OCI-LY3 (cell line): ENCODE results near the gene BLID.

ENCODE experiments used
- H2AFZ ChIP-seq: fragments of 200-600, 300-600 bp; shearing (Covaris generic); 2 replicates; pipeline ENCODE4 v1.6.0; 2014; ENCODE audit warnings: antibody characterized with exemption, low read depth, low read length
- H3K27ac ChIP-seq: fragments of 200-600, 300-600 bp; sonication (generic); 2 replicates; pipeline ENCODE4 v1.5.1; 2014; ENCODE audit warnings: mild to moderate bottlenecking, low read length, moderate library complexity, mixed read lengths
- H3K27me3 ChIP-seq: fragments of 200-600, 300-600 bp; sonication (generic); 2 replicates; pipeline ENCODE4 v1.6.1; 2014; ENCODE audit warnings: low read depth, low read length, mixed read lengths
- H3K36me3 ChIP-seq: fragments of 200-600, 300-600 bp; sonication (generic); replicated peaks from 2 replicates; pipeline ENCODE3; 2014; ENCODE audit warnings: low read depth, low read length, mixed read lengths
- H3K4me1 ChIP-seq: fragments of 300-600, 200-600 bp; sonication (generic); 2 replicates; pipeline ENCODE4 v1.6.1; 2014; ENCODE audit warnings: low read length, mixed read lengths
- H3K4me2 ChIP-seq: fragments of 200-600, 300-600 bp; sonication (generic); 2 replicates; pipeline ENCODE4 v1.6.1; 2014; ENCODE audit warnings: low read length, mixed read lengths
- H3K4me3 ChIP-seq: fragments of 300-600, 200-600 bp; sonication (generic); 2 replicates; pipeline ENCODE4 v1.5.1; 2014; ENCODE audit warnings: antibody characterized with exemption, mild to moderate bottlenecking, low read length, moderate library complexity
- H3K79me2 ChIP-seq: fragments of 300-600, 200-600 bp; shearing (Covaris generic); 2 replicates; pipeline ENCODE4 v1.6.1; 2014; ENCODE audit warnings: mild to moderate bottlenecking, low read length, mixed read lengths
- H3K9ac ChIP-seq: fragments of 300-600, 200-600 bp; shearing (Covaris generic); 2 replicates; pipeline ENCODE4 v1.6.0; 2014; ENCODE audit warnings: mild to moderate bottlenecking, low read length, moderate library complexity
- H3K9me3 ChIP-seq: fragments of 200-600, 300-600 bp; shearing (Covaris generic); 2 replicates; pipeline ENCODE4 v1.6.1; 2014; ENCODE audit warnings: low read length, mixed read lengths; ENCODE audit not compliant: insufficient read depth
- H4K20me1 ChIP-seq: fragments of 200-600, 300-600 bp; sonication (generic); 2 replicates; pipeline ENCODE4 v1.6.1; 2016; ENCODE audit warnings: low read length, mixed read lengths; ENCODE audit not compliant: insufficient read depth
- EZH2phosphoT487 ChIP-seq: fragments of 200-600 bp; shearing (Covaris generic); IDR thresholded peaks from 2 replicates; pipeline ENCODE4 v1.6.1; 2018; ENCODE audit warnings: antibody characterized with exemption, mixed run types, low read depth
- TF ChIP-seq, protein P1 (sequence below): fragments of 200-600, 300-600 bp; sonication (generic); IDR thresholded peaks from 2 replicates; pipeline ENCODE4 v1.5.1; 2014; ENCODE audit warnings: antibody characterized with exemption, low read length, low read depth

Gene BLID

DNA sequence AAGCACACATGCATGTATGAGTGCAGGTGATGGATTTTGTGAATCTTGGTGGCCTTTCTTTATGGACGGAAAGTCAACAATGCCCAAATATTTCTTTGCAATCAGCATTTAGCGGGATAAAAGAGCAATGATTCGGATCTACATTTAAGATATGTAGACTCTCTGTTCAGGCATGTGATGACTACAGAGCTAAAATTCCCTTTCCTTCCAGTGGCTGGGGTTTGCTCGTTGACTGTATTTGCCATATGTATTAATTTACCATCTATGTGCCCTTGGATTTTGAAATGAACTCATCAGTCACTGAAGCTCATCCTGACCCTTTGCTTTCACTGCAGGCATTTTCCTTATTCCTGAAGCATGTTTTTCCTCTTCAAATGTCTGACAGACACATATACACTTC lies 13.6 kb downstream of the BLID start:
- H3K27me3 ChIP-seq = peaks cover 78% of the 10 kb centered on the region
- no peak overlapping the region for H3K4me2 ChIP-seq
- 0 out of 2 replicates have a peak, but pooled peaks cover 5% of the 10 kb centered on the region for H4K20me1 ChIP-seq
- H3K79me2 ChIP-seq = no peaks in the 10 kb centered on the region
- H3K9me3 ChIP-seq = no peaks in the 10 kb centered on the region
- TF ChIP-seq, protein P1, sequence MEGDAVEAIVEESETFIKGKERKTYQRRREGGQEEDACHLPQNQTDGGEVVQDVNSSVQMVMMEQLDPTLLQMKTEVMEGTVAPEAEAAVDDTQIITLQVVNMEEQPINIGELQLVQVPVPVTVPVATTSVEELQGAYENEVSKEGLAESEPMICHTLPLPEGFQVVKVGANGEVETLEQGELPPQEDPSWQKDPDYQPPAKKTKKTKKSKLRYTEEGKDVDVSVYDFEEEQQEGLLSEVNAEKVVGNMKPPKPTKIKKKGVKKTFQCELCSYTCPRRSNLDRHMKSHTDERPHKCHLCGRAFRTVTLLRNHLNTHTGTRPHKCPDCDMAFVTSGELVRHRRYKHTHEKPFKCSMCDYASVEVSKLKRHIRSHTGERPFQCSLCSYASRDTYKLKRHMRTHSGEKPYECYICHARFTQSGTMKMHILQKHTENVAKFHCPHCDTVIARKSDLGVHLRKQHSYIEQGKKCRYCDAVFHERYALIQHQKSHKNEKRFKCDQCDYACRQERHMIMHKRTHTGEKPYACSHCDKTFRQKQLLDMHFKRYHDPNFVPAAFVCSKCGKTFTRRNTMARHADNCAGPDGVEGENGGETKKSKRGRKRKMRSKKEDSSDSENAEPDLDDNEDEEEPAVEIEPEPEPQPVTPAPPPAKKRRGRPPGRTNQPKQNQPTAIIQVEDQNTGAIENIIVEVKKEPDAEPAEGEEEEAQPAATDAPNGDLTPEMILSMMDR = no peak
- TF ChIP-seq EZH2phosphoT487 = no peak
- H3K36me3 ChIP-seq = no peaks in the 10 kb centered on the region
- H3K4me3 ChIP-seq = no peak overlapping the region
- no peak overlapping the region for H3K27ac ChIP-seq
- H2AFZ ChIP-seq = no peak overlapping the region
- peaks cover 13% of the 10 kb centered on the region for H3K4me1 ChIP-seq
- H3K9ac ChIP-seq = no peak overlapping the region

DNA sequence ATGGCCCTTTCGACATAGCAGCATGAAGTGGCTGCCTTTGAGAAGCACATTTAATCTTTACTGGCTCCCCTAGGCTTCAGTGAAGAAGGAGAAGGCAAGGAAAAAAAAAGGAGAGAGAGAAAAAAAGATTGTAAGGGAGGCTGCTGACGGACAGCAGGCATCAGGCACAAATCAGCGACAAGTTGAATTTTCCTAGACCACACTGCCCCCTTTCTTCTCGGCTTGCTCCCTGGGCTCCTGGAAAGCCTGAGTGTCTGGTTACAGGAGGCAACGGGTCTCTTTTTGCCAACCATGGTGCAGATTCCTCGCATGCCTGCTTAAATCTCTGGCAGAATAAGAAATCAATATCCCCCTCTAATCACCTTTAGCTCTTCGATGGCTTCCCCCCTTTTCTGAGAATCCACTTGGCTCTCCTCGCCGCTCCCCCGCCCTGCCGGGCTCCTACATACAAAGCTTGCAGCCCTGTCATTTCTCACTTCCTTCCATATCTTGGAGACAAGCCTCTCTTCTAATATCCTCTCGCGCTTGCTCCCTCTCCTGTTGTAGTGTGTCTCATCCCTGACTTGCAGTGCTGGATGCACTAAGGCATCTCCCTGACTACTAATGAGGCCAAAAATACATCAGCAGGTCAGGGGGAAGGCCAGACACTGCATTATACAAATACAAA lies 14.3 kb downstream of the BLID start:
- no peaks in the 10 kb centered on the region for H3K9me3 ChIP-seq
- no peak overlapping the region for H3K9ac ChIP-seq
- TF ChIP-seq, protein P1 = peak; percentile 8; the same call in 1 of the 2 replicates
- no peak for TF ChIP-seq EZH2phosphoT487
- H4K20me1 ChIP-seq = 0 out of 2 replicates have a peak, but pooled peaks cover 5% of the 10 kb centered on the region
- no peak overlapping the region for H3K27ac ChIP-seq
- H3K27me3 ChIP-seq = peaks cover 81% of the 10 kb centered on the region
- H2AFZ ChIP-seq = no peak overlapping the region
- no peaks in the 10 kb centered on the region for H3K79me2 ChIP-seq
- H3K4me3 ChIP-seq = no peak overlapping the region
- no peaks in the 10 kb centered on the region for H3K36me3 ChIP-seq
- H3K4me1 ChIP-seq = peaks cover 11% of the 10 kb centered on the region
- H3K4me2 ChIP-seq = no peak overlapping the region

DNA sequence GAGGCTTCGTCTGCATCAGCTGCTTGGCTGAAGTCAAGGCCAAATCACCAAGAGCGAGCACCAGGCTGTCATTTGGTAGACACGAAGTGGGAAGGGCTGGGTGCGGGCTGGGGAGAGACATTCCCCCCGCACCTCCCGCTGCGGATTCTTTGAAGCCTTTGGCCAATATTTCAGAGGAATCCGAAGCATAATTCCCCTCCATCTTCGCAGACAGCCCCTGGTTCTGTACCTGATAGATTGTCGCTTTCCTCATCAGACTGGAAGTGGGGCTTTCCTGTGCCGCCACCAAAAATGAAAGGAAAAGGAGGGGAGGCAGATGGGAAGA lies 15.3 kb downstream of the BLID start:
- Histone ChIP-seq H3K4me2 (no peak overlapping the region), H3K27ac (no peak overlapping the region), H3K27me3 (peaks cover 81% of the 10 kb centered on the region), H2AFZ (no peak overlapping the region), H3K4me3 (no peak overlapping the region), H3K4me1 (peaks cover 11% of the 10 kb centered on the region), H3K9me3 (no peaks in the 10 kb centered on the region), H4K20me1 (0 out of 2 replicates have a peak, but pooled peaks cover 5% of the 10 kb centered on the region), H3K79me2 (no peaks in the 10 kb centered on the region), H3K9ac (no peak overlapping the region), H3K36me3 (no peaks in the 10 kb centered on the region)
- no peak for TF ChIP-seq EZH2phosphoT487
- TF ChIP-seq, protein P1 = no peak

DNA sequence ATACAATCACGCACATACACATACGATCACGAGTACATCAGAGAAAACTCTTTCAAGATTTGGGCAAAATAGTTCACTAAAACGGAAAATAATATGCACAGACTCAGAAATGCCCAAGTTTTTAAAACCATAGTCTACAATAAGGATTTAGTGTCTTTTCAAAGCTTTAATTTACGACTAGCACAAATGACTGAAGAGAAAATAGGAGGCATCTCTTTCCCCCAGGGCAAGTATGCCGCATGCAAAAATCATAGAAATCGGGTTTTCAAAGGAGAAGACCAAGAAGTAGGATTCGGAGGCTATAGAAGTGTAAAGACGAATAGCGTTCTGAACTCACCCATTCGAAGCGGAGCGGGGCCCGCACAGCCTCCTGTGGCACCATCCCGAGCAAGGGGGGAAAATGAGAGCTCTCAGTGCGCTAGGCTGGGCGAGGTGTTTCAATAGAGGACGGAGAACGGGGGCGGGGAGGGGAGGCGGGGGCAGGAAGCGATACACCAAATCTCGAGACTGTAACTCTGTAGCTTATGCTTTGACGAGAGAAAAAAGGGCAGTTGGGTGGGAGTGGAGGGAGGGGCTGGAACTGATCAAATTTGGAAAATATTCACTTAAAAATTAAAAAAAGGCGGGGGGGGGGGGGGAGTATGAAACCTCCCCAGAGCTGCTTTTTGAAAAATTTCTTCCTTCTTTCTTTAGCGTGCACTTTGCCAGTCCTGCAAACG lies 15.8 kb downstream of the BLID start:
- no peak overlapping the region for H3K27ac ChIP-seq
- peaks cover 81% of the 10 kb centered on the region for H3K27me3 ChIP-seq
- H3K4me2 ChIP-seq = no peak overlapping the region
- 0 out of 2 replicates have a peak, but pooled peaks cover 5% of the 10 kb centered on the region for H4K20me1 ChIP-seq
- H3K79me2 ChIP-seq = no peaks in the 10 kb centered on the region
- no peak overlapping the region for H3K4me3 ChIP-seq
- no peaks in the 10 kb centered on the region for H3K36me3 ChIP-seq
- H3K9ac ChIP-seq = no peak overlapping the region
- TF ChIP-seq EZH2phosphoT487 = no peak
- TF ChIP-seq, protein P1 = no peak
- H2AFZ ChIP-seq = no peak overlapping the region
- H3K4me1 ChIP-seq = peaks cover 11% of the 10 kb centered on the region
- no peaks in the 10 kb centered on the region for H3K9me3 ChIP-seq
